Suppressor macrophage treated with lipopolysaccharide for 1 hour (primary cell): ENCODE data around the gene NRSN2.

Source experiments
- DNase-seq, 3 donors: peaks; one replicate each; pipeline ENCODE4 v3.0.0-alpha.2; 2020 to 2022

Gene NRSN2, protein sequence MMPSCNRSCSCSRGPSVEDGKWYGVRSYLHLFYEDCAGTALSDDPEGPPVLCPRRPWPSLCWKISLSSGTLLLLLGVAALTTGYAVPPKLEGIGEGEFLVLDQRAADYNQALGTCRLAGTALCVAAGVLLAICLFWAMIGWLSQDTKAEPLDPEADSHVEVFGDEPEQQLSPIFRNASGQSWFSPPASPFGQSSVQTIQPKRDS

DNA sequence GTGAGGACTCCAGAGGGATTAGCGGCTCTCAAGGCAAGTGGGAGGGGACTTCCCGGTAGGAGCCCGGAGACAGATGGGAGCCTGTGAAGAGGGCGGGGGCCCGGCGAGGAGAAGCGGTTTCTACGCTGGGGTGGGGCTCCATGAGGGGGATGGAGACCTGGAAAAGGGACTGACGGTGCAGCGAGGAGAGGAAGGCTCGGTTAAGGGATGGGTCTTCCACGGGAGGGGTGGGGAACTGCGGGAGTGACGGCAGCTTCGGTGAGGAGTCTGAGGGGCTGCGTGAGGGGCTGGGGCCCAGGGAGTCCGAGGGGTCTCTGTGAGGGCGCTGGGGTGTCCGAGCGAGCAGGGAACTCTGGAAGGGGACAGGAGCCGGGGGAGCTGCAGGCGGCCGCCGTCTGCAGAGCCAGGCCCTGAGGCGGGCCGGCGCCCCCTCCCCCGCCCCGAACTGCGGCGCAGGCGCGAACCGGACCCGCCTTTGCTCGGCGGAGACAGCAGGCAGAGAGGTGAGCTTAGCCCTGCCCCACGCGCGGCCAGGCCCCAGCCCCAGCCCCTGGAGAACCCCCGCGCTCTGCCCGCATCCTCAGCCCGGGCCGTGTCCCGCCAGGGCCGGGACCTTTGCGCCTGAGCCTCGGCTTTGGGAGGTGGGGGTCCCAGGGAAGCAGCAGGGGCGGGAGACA, at the start of gene NRSN2:
Gene NRSN2 (plus strand): TSS at position 472 of the 677 bp plus-strand sequence. CDS start 2,533 bp downstream, outside the sequence.
- peak; percentile 18 to 56 (median 38) for DNase-seq

DNA sequence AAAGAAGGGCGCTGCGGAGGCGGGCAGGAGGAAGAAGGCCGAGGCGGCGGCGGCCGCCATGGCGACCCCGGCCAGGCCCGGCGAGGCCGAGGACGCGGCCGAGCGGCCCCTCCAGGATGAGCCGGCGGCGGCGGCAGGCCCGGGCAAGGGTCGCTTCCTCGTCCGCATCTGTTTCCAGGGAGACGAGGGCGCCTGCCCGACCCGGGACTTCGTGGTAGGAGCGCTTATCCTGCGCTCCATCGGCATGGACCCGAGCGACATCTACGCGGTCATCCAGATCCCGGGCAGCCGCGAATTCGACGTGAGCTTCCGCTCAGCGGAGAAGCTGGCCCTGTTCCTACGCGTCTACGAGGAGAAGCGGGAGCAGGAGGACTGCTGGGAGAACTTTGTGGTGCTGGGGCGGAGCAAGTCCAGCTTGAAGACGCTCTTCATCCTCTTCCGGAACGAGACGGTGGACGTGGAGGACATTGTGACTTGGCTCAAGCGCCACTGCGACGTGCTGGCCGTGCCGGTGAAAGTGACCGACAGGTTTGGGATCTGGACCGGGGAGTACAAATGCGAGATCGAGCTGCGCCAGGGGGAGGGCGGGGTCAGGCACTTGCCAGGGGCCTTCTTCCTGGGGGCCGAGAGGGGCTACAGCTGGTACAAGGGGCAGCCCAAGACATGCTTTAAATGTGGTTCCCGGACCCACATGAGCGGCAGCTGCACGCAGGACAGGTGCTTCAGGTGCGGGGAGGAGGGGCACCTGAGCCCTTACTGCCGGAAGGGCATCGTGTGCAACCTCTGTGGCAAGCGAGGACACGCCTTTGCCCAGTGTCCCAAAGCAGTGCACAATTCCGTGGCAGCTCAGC, 48.8 kb upstream of the NRSN2 start:
- peak; percentile 72 to 82 (median 74) for DNase-seq

DNA sequence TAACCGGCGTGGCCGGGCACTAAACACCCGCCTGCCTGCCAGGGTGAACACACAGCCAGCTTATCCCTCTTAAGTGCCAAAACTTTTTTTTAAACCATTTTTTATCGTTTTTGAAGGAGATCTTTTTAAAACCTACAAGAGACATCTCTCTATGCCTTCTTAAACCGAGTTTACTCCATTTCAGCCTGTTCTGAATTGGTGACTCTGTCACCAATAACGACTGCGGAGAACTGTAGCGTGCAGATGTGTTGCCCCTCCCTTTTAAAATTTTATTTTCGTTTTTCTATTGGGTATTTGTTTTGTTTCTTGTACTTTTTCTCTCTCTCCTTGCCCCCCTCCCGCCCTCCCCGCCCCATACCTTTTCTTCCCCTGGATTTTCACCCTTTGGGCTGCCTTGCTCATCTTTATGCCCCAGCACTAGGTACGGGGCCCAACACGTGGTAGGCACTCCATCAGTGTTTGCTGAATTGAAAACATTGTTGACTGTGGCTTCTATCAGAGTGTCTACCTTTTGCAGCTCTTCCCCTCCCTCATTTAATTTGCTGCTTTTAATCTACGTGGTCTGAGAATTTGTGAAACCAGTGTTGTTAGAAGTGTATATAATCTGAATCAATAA, 48.0 kb upstream of the NRSN2 start:
- peak in 1 of 3 donors; percentile 19 for DNase-seq

GRCh38 chr20:300345-300990, 46.4 kb upstream of the NRSN2 start:
- peak in 2 of 3 donors; percentile 35 to 44 for DNase-seq

DNA sequence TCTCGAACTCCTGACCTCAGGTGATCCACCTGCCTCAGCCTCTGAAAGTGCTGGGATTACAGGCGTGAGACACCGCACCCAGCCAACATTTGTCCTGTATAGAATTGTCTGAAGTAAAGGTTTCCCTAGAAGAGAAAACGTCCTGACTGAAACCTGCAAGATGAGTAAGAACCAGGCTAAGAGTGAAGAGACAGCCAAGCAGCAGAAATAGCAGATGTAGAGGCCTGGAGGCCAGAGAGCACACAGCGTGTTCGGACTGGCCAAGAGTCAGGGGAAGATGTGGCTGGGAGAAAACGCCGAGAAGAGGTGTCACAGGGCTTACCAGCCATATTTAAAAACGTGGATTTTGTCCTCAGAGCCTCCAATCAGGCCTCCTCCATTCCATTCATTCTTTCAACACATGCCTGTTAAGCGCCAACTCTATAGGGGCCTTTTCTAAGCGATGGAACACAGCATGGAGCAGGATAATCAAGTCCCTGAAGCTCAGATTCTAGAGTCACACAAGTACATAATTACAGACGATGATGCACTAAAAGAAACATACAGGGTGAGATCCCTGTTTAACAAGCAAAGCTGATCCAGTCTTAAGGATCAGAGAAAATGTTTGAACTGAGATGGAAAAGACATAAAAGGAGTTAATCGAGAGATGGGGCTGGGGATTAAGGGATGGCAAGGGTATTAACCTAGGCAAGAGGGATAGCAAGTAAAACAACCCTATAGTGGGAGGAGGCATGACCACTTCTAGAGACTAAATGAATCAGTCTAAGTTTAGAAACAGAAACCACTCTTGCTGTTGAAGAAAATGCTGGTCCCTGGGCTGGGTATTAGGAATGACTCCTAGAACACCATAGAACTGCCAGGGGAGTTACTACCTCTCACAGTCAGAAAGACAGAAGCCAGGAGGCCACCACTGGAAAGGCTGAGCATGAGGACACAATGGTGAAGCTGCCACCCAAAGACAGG, 44.7 kb upstream of the NRSN2 start:
- no peak for DNase-seq

GRCh38 chr20:305745-306144, 41.2 kb upstream of the NRSN2 start:
- DNase-seq: no peak

GRCh38 chr20:308427-309038, 38.4 kb upstream of the NRSN2 start:
- no peak for DNase-seq

GRCh38 chr20:309306-309840, 37.5 kb upstream of the NRSN2 start:
- no peak for DNase-seq

DNA sequence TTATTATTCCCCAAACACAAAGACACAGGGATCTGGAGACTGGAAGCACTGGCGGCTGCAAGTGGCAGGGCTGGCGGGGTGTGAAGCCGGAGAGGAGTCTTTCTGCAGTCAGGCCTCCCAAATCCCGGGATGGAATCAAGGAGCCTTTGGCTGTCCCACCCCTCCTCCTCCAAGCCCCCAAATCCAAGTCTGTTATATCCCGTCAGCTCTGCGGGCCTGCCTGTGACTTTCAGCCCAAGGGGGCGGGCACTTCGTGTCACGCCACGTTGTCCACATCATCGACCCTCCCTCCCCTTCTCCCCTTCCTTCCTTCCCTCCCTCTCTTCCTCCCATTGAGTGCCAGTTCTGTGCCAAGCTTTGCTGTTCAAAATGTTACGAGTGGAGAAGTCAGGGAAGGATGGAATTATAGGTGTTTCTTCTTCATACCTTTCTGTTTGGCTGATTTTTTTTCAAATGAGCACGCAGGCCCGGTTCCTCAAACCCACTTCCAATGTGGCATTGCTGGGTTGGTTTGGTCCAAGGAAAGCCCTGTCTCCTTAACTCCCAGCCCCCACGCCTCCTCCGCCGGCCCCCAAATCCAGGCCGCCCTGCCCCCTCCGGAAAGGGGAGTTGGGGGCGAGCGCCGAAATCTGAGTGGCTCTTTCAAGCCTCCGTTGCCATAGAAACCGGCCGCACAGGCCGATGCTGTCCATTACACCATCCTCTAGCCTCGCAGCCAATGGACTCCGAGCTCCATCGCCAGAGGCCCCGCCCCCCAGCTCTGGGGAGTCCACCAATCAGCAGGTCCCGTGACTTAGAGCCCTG, 36.9 kb upstream of the NRSN2 start:
- DNase-seq: peak; percentile 83 to 93 (median 90)

DNA sequence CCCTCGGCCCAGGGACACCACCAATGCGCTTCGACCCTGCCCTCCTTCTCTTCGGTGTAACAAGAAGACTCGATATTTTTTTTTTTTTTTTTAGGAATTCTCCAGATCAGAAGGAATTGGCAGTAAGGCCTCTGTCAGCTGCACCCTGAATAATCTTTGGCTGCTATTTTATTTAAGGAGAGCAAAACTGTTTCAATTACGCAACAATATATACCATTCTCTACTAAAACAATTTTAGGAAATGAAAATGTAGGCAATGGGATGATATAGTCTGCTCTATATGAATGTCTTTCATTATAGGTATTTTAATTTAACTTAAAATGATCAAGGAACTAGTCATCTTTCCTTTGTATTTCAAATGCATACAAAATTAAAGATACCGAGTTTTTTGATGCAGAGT, 36.3 kb upstream of the NRSN2 start:
- no peak for DNase-seq

- no peak for DNase-seq
These were observed 35.3 kb upstream of the NRSN2 start for GRCh38 chr20:311609-312008.

GRCh38 chr20:312067-312466, 34.8 kb upstream of the NRSN2 start:
- no peak for DNase-seq

GRCh38 chr20:312866-313265, 34.0 kb upstream of the NRSN2 start:
- no peak for DNase-seq

DNA sequence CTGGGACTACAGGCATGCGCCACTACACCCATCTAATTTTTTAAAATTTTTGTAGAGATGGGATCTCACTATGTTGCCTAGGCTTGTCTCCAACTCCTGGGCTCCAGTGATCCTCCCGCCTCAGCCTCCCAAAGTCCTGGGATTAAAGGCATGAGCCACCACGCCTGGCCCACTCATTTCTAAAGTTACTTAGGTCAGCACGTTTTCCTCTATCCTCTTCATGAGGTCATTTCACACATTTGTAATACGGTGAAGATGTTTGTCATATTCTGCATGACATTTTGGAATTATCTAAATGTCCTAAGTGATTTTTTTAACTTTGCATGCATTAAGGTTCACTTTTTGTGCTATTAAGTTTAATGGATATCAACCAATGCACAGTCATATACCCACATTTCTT, 33.5 kb upstream of the NRSN2 start:
- DNase-seq: peak in 1 of 3 donors; percentile 37

DNA sequence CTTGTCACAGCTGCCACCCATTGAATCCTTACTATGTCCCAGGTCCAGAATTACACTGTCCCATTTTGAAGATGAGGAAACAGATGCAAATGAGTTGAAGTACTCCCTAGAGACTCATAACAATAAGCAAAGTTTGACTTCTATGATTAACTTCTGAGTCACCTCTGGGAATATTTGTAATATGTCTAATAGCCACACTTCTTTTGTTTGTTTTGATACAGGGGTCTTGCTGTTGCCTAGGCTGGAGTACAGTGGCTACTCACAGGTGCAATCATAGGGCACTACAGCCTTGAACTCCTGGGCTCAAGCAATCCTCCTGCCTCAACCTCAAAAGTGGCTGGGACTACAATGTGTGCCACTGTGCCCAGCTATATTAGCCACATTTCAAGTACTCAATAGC, 33.0 kb upstream of the NRSN2 start:
- DNase-seq: peak in 2 of 3 donors; percentile 44 to 71

- DNase-seq: no peak
These were observed 30.4 kb upstream of the NRSN2 start for GRCh38 chr20:316316-317068.

DNA sequence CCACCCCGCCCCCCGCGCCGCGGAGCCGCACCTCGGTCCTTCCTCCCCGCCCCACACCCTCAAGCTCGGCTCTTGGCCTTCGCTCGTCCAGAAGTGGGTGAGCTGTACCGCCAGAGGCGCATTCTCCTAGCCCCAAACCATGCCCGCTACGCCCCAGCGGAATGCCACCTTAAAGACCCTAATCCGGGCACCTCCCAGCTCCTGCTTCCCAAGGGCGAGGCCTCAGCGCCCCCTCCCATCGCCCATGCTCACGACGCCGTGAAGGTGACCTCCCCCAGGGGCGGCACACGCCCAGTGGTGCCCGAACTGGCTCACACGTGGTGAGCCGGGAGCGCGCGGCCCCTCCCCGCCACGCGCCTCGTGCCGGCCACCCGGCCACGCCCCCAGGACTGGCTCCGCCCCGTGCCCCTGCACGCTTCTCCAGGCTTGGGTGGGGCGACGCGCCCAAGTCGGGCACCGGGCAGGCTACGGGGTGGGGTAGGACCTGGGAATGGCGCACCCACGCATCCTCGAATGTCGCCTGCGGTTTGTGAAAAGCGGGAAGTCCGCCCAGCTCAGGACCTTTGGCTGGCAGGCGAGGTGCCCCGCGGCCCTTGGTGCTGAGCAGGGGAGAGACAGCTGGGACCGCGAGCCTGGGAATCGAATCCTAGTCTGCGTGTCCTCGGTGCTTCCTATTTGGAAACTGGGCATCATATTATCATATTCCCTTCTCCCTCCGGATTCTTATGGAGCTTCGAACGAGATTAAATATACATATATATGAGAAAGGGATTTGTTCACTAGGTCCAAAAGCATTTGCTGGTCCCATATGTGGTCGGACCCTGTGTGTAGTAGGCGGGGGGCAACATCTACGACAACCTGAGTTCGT, 22.5 kb upstream of the NRSN2 start:
- peak; percentile 86 to 95 (median 91) for DNase-seq
